Activated CD4-positive, alpha-beta T cell treated with anti-CD3 and anti-CD28 coated beads, Interleukin-2, amount 10 ng/mL, durations not matched to agents 24 days and 14 days (primary cell): ENCODE data around the gene SUB1. TPM values are rescaled to one million over a fixed set of nuclear protein-coding genes. Genes with fewer than 3 reads are reported as not detected.
"Not testable (repeated sequence)": the region's sequence is repeated elsewhere in the genome, so short reads cannot be mapped to it uniquely, and the experiment has no call there.

Source experiments
- DNase-seq: peaks from one replicate; pipeline ENCODE4 v3.0.0; 2022
- H3K27ac Mint-ChIP-seq: one replicate; pipeline ENCODE4 v1.8.0; 2022; ENCODE audit warnings: mild to moderate bottlenecking, mixed read lengths
- H3K27me3 Mint-ChIP-seq: one replicate; pipeline ENCODE4 v1.8.0; 2022; ENCODE audit warnings: mixed read lengths
- H3K36me3 Mint-ChIP-seq: one replicate; pipeline ENCODE4 v1.8.0; 2022; ENCODE audit warnings: low read depth, mild to moderate bottlenecking, mixed read lengths
- H3K4me1 Mint-ChIP-seq: one replicate; pipeline ENCODE4 v1.8.0; 2021; ENCODE audit warnings: mixed read lengths
- H3K4me3 Mint-ChIP-seq: one replicate; pipeline ENCODE4 v1.8.0; 2022; ENCODE audit warnings: mild to moderate bottlenecking, moderate library complexity, mixed read lengths
- H3K9me3 Mint-ChIP-seq: one replicate; pipeline ENCODE4 v1.8.0; 2021; ENCODE audit warnings: mixed read lengths
- intact Hi-C: fragments of 100-400 bp; cut with micrococcal nuclease; formaldehyde crosslinking; loops from one replicate; pipeline ENCODE4 v1.15.1; 2023
- total RNA-seq: library from RNA; stranded (reverse); gene quantifications from 2 replicates; pipeline ENCODE4 v1.2.3, GENCODE V29; 2022

The SUB1 gene
- total RNA-seq: 403 and 404 TPM in 2 replicates

- Mint-ChIP-seq H3K36me3 (peaks cover 34% of the 10 kb centered on the region), H3K27me3 (peaks cover 1% of the 10 kb centered on the region), H3K4me1 (peaks cover 62% of the 10 kb centered on the region), H3K9me3 (no peaks in the 10 kb centered on the region), H3K27ac (peak within 1 kb of the TSS; percentile 99), H3K4me3 (peak within 1 kb of the TSS; percentile 94)
- intact Hi-C loops: loop anchor here (1.0 to 10.0 kb wide), 6 partner anchors 43 to 1051 kb away; partner anchors contain the start of genes C5orf22, DROSHA and ZFR
- DNase-seq: peak; percentile 98
These were observed at the start of gene SUB1 for GRCh38 chr5:32585446-32586275. Gene SUB1 (plus strand): TSS chr5:32585557. CDS start chr5:32588513, 2,956 bp downstream.

GRCh38 chr5:32536246-32536645 lies 49.1 kb upstream of the SUB1 start:
- Mint-ChIP-seq H3K27me3 (no peaks in the 10 kb centered on the region), H3K9me3 (peaks cover 7% of the 10 kb centered on the region), H3K4me3 (no peak overlapping the region), H3K27ac (no peak overlapping the region), H3K4me1 (peaks cover 74% of the 10 kb centered on the region), H3K36me3 (peaks cover 26% of the 10 kb centered on the region)
- intact Hi-C loops: loop anchor here (2.0 kb wide), 1 partner anchor 13 kb away; no protein-coding TSS in a partner anchor
- no peak for DNase-seq

- not testable (repeated sequence) for H3K9me3 Mint-ChIP-seq, H3K27me3 Mint-ChIP-seq
- H3K27ac Mint-ChIP-seq: peak overlapping the region; percentile 84
- H3K4me3 Mint-ChIP-seq: peak overlapping the region; percentile 61
- intact Hi-C loops: loop anchor here (2.0 kb wide), 1 partner anchor 15 kb away; no protein-coding TSS in a partner anchor
- peaks cover 30% of the 10 kb centered on the region for H3K36me3 Mint-ChIP-seq
- H3K4me1 Mint-ChIP-seq: peaks cover 72% of the 10 kb centered on the region
- peak; percentile 72 for DNase-seq
These were observed 47.8 kb upstream of the SUB1 start for GRCh38 chr5:32537437-32538029.

- H3K27me3 Mint-ChIP-seq: no peaks in the 10 kb centered on the region
- intact Hi-C loops: no loop called here
- H3K4me1 Mint-ChIP-seq: peaks cover 72% of the 10 kb centered on the region
- peak; percentile 77 for DNase-seq
- peak overlapping the region; percentile 84 for H3K27ac Mint-ChIP-seq
- H3K36me3 Mint-ChIP-seq: peaks cover 34% of the 10 kb centered on the region
- peak overlapping the region; percentile 61 for H3K4me3 Mint-ChIP-seq
- H3K9me3 Mint-ChIP-seq: peaks cover 14% of the 10 kb centered on the region
These were observed 47.3 kb upstream of the SUB1 start for GRCh38 chr5:32538031-32538547.

GRCh38 chr5:32539981-32540845 lies 45.1 kb upstream of the SUB1 start:
- Mint-ChIP-seq H3K4me1 (peaks cover 62% of the 10 kb centered on the region), H3K9me3 (peaks cover 14% of the 10 kb centered on the region)

GRCh38 chr5:32541241-32541640 lies 44.1 kb upstream of the SUB1 start:
- intact Hi-C loops: loop anchor here (5.0 kb wide), 1 partner anchor 259 kb away; no protein-coding TSS in a partner anchor
- Mint-ChIP-seq H3K4me3 (no peak overlapping the region), H3K9me3 (peaks cover 14% of the 10 kb centered on the region), H3K27ac (peak overlapping the region; percentile 65), H3K27me3 (no peaks in the 10 kb centered on the region), H3K4me1 (peaks cover 57% of the 10 kb centered on the region), H3K36me3 (peaks cover 36% of the 10 kb centered on the region)
- DNase-seq: no peak

More at GRCh38 chr5:32539981-32540845, 45.1 kb upstream of the SUB1 start:
- H3K27me3 Mint-ChIP-seq: no peaks in the 10 kb centered on the region
- intact Hi-C loops: loop anchor here (5.0 kb wide), 1 partner anchor 258 kb away; no protein-coding TSS in a partner anchor
- no peak overlapping the region for H3K4me3 Mint-ChIP-seq
- DNase-seq: no peak
- H3K27ac Mint-ChIP-seq: peak overlapping the region; percentile 65
- H3K36me3 Mint-ChIP-seq: peaks cover 34% of the 10 kb centered on the region

- intact Hi-C loops: loop anchor here (1.0 to 5.0 kb wide), 3 partner anchors 10 to 260 kb away; no protein-coding TSS in a partner anchor
- H3K36me3 Mint-ChIP-seq: peaks cover 40% of the 10 kb centered on the region
- peak overlapping the region; percentile 91 for H3K27ac Mint-ChIP-seq
- peak; percentile 85 for DNase-seq
- H3K4me3 Mint-ChIP-seq: peak overlapping the region; percentile 57
- H3K9me3 Mint-ChIP-seq: peaks cover 14% of the 10 kb centered on the region
- H3K27me3 Mint-ChIP-seq: no peaks in the 10 kb centered on the region
- peaks cover 46% of the 10 kb centered on the region for H3K4me1 Mint-ChIP-seq
These were observed 42.9 kb upstream of the SUB1 start for GRCh38 chr5:32542216-32543059.

GRCh38 chr5:32543291-32543690 lies 42.1 kb upstream of the SUB1 start:
- peaks cover 43% of the 10 kb centered on the region for H3K4me1 Mint-ChIP-seq
- intact Hi-C loops: loop anchor here (5.0 kb wide), 1 partner anchor 261 kb away; no protein-coding TSS in a partner anchor

GRCh38 chr5:32545102-32545800 lies 40.1 kb upstream of the SUB1 start:
- H3K36me3 Mint-ChIP-seq: peaks cover 45% of the 10 kb centered on the region
- intact Hi-C loops: no loop called here
- H3K4me1 Mint-ChIP-seq: peaks cover 35% of the 10 kb centered on the region

More at GRCh38 chr5:32543291-32543690, 42.1 kb upstream of the SUB1 start:
- Mint-ChIP-seq H3K9me3 (peaks cover 14% of the 10 kb centered on the region), H3K36me3 (peaks cover 44% of the 10 kb centered on the region), H3K27me3 (no peaks in the 10 kb centered on the region), H3K4me3 (no peak overlapping the region), H3K27ac (peak overlapping the region; percentile 91)
- DNase-seq: no peak

GRCh38 chr5:32551194-32551593 lies 34.2 kb upstream of the SUB1 start:
- Mint-ChIP-seq H3K9me3 (peaks cover 13% of the 10 kb centered on the region), H3K27me3 (no peaks in the 10 kb centered on the region), H3K27ac (no peak overlapping the region), H3K36me3 (peaks cover 60% of the 10 kb centered on the region), H3K4me1 (peaks cover 20% of the 10 kb centered on the region), H3K4me3 (no peak overlapping the region)
- DNase-seq: no peak
- intact Hi-C loops: no loop called here

More at GRCh38 chr5:32545102-32545800, 40.1 kb upstream of the SUB1 start:
- DNase-seq: no peak
- Mint-ChIP-seq H3K27ac (no peak overlapping the region), H3K9me3 (peaks cover 11% of the 10 kb centered on the region), H3K27me3 (no peaks in the 10 kb centered on the region), H3K4me3 (no peak overlapping the region)

- Mint-ChIP-seq H3K4me1 (peaks cover 20% of the 10 kb centered on the region), H3K27me3 (no peaks in the 10 kb centered on the region), H3K9me3 (peaks cover 13% of the 10 kb centered on the region), H3K36me3 (peaks cover 57% of the 10 kb centered on the region), H3K27ac (no peak overlapping the region), H3K4me3 (no peak overlapping the region)
- intact Hi-C loops: no loop called here
- DNase-seq: no peak
These were observed 33.5 kb upstream of the SUB1 start for GRCh38 chr5:32551865-32552264.

- H3K27ac Mint-ChIP-seq, intact Hi-C loops, H3K27me3 Mint-ChIP-seq, DNase-seq, H3K4me3 Mint-ChIP-seq: not testable (repeated sequence)
- Mint-ChIP-seq H3K9me3 (peaks cover 13% of the 10 kb centered on the region), H3K36me3 (peaks cover 54% of the 10 kb centered on the region), H3K4me1 (peaks cover 20% of the 10 kb centered on the region)
These were observed 32.9 kb upstream of the SUB1 start for GRCh38 chr5:32552491-32552890.
